Measurements from ENCODE around the gene DNAJC12. TPM values are rescaled to one million over a fixed set of nuclear protein-coding genes. Genes with fewer than 3 reads are reported as not detected.

DNAJC12 gene
- total and polyA plus RNA-seq, 2 of the 8 experiments (the other 6 are each of a cell fraction or from before 2014, with no cell fraction given): 0.86 to 4.2 TPM

DNA sequence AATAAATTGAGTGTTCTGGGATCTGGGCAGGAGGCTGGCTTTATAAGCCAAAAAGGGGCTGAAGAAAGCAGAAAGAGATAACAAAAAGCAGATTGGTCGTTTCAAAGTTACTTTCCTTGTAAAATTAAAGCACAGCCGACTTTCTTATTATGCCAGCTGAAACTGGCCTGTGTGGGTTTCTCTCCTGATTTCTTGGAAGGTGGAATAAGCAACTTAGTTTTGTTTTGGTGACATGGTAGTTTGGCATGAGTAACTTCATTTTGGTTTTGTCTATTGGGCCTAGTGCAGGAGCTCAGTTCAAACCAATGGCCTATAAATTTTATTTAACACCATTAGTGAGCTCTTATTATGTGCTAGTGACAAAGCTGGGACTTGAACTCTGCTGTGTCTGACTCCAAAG lies 13.2 kb upstream of the DNAJC12 start:
- H2BK15ac ChIP-seq (ENCODE audit: low read length): no peak overlapping the region
- no peak overlapping the region for H3K23ac ChIP-seq (ENCODE audit: insufficient read length)
- no peak overlapping the region for H3K56ac ChIP-seq (replicated peaks; ENCODE audit: insufficient read length, low read depth, low read length)
- no peaks in the 10 kb centered on the region for H3K36me3 ChIP-seq (ENCODE audit: control insufficient read depth in 2 of 4, insufficient read depth in 4 of 4, low read length in 3 of 4)
- no peak overlapping the region for H2BK12ac ChIP-seq (ENCODE audit: low read depth, low read length)
- no peak overlapping the region for H3K27ac ChIP-seq (ENCODE audit: low read depth, low read length)
- no peak overlapping the region for H3K14ac ChIP-seq (ENCODE audit: insufficient read length)
- H3K9ac ChIP-seq (replicated peaks in 1 of 4; ENCODE audit: extremely low read depth in 1 of 4, low read depth in 3 of 4, low read length in 3 of 4): no peak overlapping the region
- ChIA-PET CTCF (ENCODE audit: partially characterized antibody) (interaction anchor here (0.9 kb wide), 1 partner anchor 12 kb away, joined by 4 read pairs; no protein-coding TSS in a partner anchor), POLR2A (ENCODE audit: partially characterized antibody) (interaction anchor here (1.6 kb wide), 1 partner anchor 11 kb away, joined by 6 read pairs; no protein-coding TSS in a partner anchor)
- no peaks in the 10 kb centered on the region for H3K9me3 ChIP-seq (ENCODE audit: insufficient read depth in 2 of 2, low read depth in 1 of 2, low read length in 1 of 2)
- no peaks in the 10 kb centered on the region; a peak in 1 of 4 replicates for H3K79me2 ChIP-seq (ENCODE audit: control insufficient read depth in 1 of 2, insufficient read depth in 2 of 2, low read length in 2 of 2)
- no peaks in the 10 kb centered on the region for H4K20me1 ChIP-seq (replicated peaks in 1 of 2; ENCODE audit: control insufficient read depth in 1 of 2, insufficient read depth in 2 of 2, low read length in 2 of 2)
- H3K4me2 ChIP-seq (ENCODE audit: insufficient read depth in 1 of 2, low read depth in 2 of 2, low read length in 2 of 2): no peak overlapping the region
- 91% methylated on average over 2 of the region's 2 CpGs; no CpG with 5 or more reads in 1 of the 2 experiments for WGBS, 2 experiments (ENCODE audit: extremely low coverage in 1 of 2, insufficient coverage in 1 of 2, insufficient read length in 1 of 2, insufficient replicate concordance in 2 of 2, low coverage in 1 of 2, low lambda C conversion rate in 2 of 2, missing lambda C conversion rate in 1 of 2)
- no peak overlapping the region for H2AFZ ChIP-seq (ENCODE audit: low read length)
- H4K91ac ChIP-seq (replicated peaks; ENCODE audit: insufficient read length, low read length): no peak overlapping the region
- no peaks in the 10 kb centered on the region for H3K27me3 ChIP-seq (replicated peaks in 1 of 4; ENCODE audit: control insufficient read depth in 3 of 4, extremely low read depth in 1 of 4, insufficient read depth in 3 of 4, low read length in 3 of 4)
- no peak overlapping the region for H3K4ac ChIP-seq (replicated peaks; ENCODE audit: insufficient read length, low read depth, low read length)
- H3K23me2 ChIP-seq (ENCODE audit: low read depth, low read length): peaks cover 2% of the 10 kb centered on the region; the same call in 1 of the 2 replicates
- H2BK5ac ChIP-seq (ENCODE audit: low read depth, low read length): no peak overlapping the region
- no peak overlapping the region for H4K8ac ChIP-seq (ENCODE audit: extremely low read depth, insufficient read depth, low read length)
- no peak overlapping the region for H2AK5ac ChIP-seq (ENCODE audit: low read depth, low read length)
- no peaks in the 10 kb centered on the region for H3K79me1 ChIP-seq (ENCODE audit: low read depth, low read length)
- FAIRE-seq (no peak), DNase-seq (ENCODE audit: low read depth in 1 of 2, low spot score in 2 of 2) (no peak)
- H3K18ac ChIP-seq (ENCODE audit: extremely low read depth, low read length): no peak overlapping the region
- no peak overlapping the region for H4K5ac ChIP-seq (ENCODE audit: insufficient read length, low read depth, low read length)
- no peak overlapping the region for H2BK120ac ChIP-seq (replicated peaks; ENCODE audit: low read depth, low read length)
- no peak overlapping the region for H3K4me3 ChIP-seq (ENCODE audit: extremely low read depth in 1 of 4, insufficient read depth in 2 of 4, low read depth in 3 of 4, low read length in 4 of 4)
- no peak overlapping the region for H2BK20ac ChIP-seq (ENCODE audit: low read length)
- H3K4me1 ChIP-seq (replicated peaks in 1 of 4; ENCODE audit: control insufficient read depth in 3 of 4, insufficient read depth in 4 of 4, low read length in 3 of 4): no peaks in the 10 kb centered on the region
- TF ChIP-seq CHD1 (IDR thresholded peaks at IDR 0.05; ENCODE audit: low read depth, low read length) (no peak), BCL11A (IDR thresholded peaks at IDR 0.05; ENCODE audit: low read depth in 2 of 2, low read length in 2 of 2) (no peak), PHF8 (conservative IDR thresholded peaks at IDR 0.05; ENCODE audit: low read depth, low read length) (no peak)
